Activated CD4-positive, alpha-beta memory T cell treated with anti-CD3 and anti-CD28 coated beads for 36 hours (primary cell): ENCODE data around the gene P3R3URF. TPM values are rescaled to one million over a fixed set of nuclear protein-coding genes. Genes with fewer than 3 reads are reported as not detected.
A peak's percentile ranks its signal among the peaks of the same experiment; 100 is the strongest.

Experiments
- CTCF ChIA-PET: fragments of 350-600 bp; sonication (Branson Sonifier 250); formaldehyde crosslinking; loops from one replicate; lab custom pipeline; 2021; ENCODE audit warnings: antibody characterized with exemption, inconsistent platforms; lab: Charles Lee
- POLR2A ChIA-PET: fragments of 350-600 bp; sonication (Branson Sonifier 250); formaldehyde crosslinking; loops from one replicate; lab custom pipeline; 2021; ENCODE audit warnings: antibody characterized with exemption; lab: Charles Lee
- DNase-seq: peaks from one replicate; pipeline ENCODE4 v3.0.0-alpha.2; 2020
- H3K27ac Mint-ChIP-seq: one replicate; pipeline ENCODE4 v1.8.0; 2021; ENCODE audit warnings: mixed read lengths
- H3K27me3 Mint-ChIP-seq: one replicate; pipeline ENCODE4 v1.8.0; 2021; ENCODE audit warnings: mixed read lengths
- H3K36me3 Mint-ChIP-seq: one replicate; pipeline ENCODE4 v1.8.0; 2021; ENCODE audit warnings: mixed read lengths
- H3K4me1 Mint-ChIP-seq: one replicate; pipeline ENCODE4 v1.8.0; 2021; ENCODE audit warnings: low read depth, mixed read lengths
- H3K4me3 Mint-ChIP-seq: one replicate; pipeline ENCODE4 v1.8.0; 2021; ENCODE audit warnings: mild to moderate bottlenecking, mixed read lengths
- H3K9me3 Mint-ChIP-seq: one replicate; pipeline ENCODE4 v1.8.0; 2021; ENCODE audit warnings: mixed read lengths
- intact Hi-C: fragments of 100-400 bp; cut with micrococcal nuclease; formaldehyde crosslinking; loops from one replicate; pipeline ENCODE4 v1.15.1; 2023
- total RNA-seq, 2 experiments: library from RNA; stranded (reverse); gene quantifications; one replicate each; pipeline ENCODE4 v1.2.3, GENCODE V29; 2021

The P3R3URF gene
- total RNA-seq, 2 experiments from 2014 or later, result not detected

DNA sequence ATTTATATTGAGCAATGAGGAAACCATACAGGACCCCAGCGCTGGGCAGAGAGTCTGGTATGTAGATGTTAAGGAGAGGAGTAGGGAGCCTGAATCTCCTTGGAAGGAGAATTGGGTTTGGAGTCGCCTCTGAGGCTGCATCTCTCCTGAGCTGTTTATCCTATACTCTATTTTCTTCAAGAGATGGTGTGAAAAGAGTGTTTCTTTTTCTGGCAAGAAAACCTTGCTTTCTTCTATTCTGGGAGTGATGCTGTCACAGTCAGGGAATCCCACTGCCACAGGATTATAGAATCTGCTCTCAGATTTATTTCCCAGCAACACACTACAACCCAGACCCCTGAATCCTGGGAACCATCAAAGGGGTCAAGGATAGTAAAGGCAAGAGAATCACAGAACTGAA, 30.1 kb upstream of the P3R3URF start:
- no peaks in the 10 kb centered on the region for H3K36me3 Mint-ChIP-seq
- no peaks in the 10 kb centered on the region for H3K9me3 Mint-ChIP-seq
- ChIA-PET POLR2A (no interaction called here), CTCF (interaction anchor here (2.6 kb wide), 1 partner anchor 17 kb away, joined by 7 read pairs; no protein-coding TSS in a partner anchor)
- intact Hi-C loops, result no loop called here
- H3K4me3 Mint-ChIP-seq, result no peak overlapping the region
- H3K27me3 Mint-ChIP-seq, result peaks cover 2% of the 10 kb centered on the region
- peaks cover 5% of the 10 kb centered on the region for H3K4me1 Mint-ChIP-seq
- DNase-seq, result no peak
- no peak overlapping the region for H3K27ac Mint-ChIP-seq

DNA sequence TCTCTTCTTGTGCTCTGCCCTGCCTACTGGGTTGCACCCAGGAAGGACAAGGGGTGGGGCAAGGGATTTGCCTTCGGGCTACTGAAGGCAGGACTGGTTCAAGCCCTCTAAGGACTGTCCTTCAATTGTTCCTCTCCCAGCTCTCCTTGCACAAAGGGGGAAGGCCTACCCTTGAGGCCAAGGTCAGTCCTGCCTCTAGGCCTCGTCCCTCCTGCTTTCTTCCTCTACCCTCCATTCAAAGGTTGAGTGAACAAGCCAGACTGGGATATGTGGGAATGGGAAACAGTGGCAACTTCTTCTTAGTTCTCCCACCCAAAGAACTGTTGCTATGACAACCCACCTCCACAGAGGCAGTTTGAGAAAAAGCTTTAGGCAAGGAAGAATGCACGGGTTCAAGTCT, 29.5 kb upstream of the P3R3URF start:
- peaks cover 2% of the 10 kb centered on the region for H3K27me3 Mint-ChIP-seq
- H3K4me3 Mint-ChIP-seq, result no peak overlapping the region
- CTCF ChIA-PET, result interaction anchor here (2.6 kb wide), 1 partner anchor 18 kb away, joined by 7 read pairs; no protein-coding TSS in a partner anchor
- DNase-seq, result no peak
- POLR2A ChIA-PET, result no interaction called here
- no peaks in the 10 kb centered on the region for H3K36me3 Mint-ChIP-seq
- H3K4me1 Mint-ChIP-seq, result peaks cover 5% of the 10 kb centered on the region
- H3K27ac Mint-ChIP-seq, result no peak overlapping the region
- no peaks in the 10 kb centered on the region for H3K9me3 Mint-ChIP-seq
- intact Hi-C loops, result no loop called here

- CTCF ChIA-PET, result interaction anchor here (2.6 kb wide), 1 partner anchor 18 kb away, joined by 7 read pairs; no protein-coding TSS in a partner anchor
- H3K36me3 Mint-ChIP-seq, result peaks cover 2% of the 10 kb centered on the region
- peaks cover 2% of the 10 kb centered on the region for H3K27me3 Mint-ChIP-seq
- POLR2A ChIA-PET, result no interaction called here
- H3K9me3 Mint-ChIP-seq, result no peaks in the 10 kb centered on the region
- intact Hi-C loops, result no loop called here
- no peak overlapping the region for H3K27ac Mint-ChIP-seq
- no peak for DNase-seq
- H3K4me3 Mint-ChIP-seq, result no peak overlapping the region
- peaks cover 7% of the 10 kb centered on the region for H3K4me1 Mint-ChIP-seq
These were observed 28.9 kb upstream of the P3R3URF start for GRCh38 chr1:46205141-46205540.

DNA sequence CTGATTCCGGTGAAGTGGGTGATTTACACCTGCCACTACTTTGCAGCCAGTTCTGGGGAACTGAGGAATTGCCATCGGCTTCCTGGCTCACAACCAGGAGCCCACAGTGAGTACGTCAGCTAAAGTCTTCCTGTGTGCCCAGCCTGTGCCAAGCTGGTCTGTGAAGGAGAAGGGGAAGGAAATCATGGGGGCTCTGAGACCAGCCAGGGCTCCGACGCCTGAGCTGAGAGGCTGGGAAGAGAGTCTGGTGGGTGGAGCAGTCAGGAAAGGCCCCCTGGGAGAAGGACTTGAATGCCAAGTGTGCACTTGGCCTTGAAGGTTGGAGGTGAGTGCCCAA, 28.1 kb upstream of the P3R3URF start:
- no peaks in the 10 kb centered on the region for H3K9me3 Mint-ChIP-seq
- peaks cover 2% of the 10 kb centered on the region for H3K27me3 Mint-ChIP-seq
- no peak for DNase-seq
- no peak overlapping the region for H3K27ac Mint-ChIP-seq
- H3K4me3 Mint-ChIP-seq, result no peak overlapping the region
- intact Hi-C loops, result no loop called here
- peaks cover 2% of the 10 kb centered on the region for H3K36me3 Mint-ChIP-seq
- ChIA-PET CTCF (interaction anchor here (2.6 kb wide), 1 partner anchor 19 kb away, joined by 7 read pairs; no protein-coding TSS in a partner anchor), POLR2A (no interaction called here)
- H3K4me1 Mint-ChIP-seq, result peaks cover 9% of the 10 kb centered on the region

DNA sequence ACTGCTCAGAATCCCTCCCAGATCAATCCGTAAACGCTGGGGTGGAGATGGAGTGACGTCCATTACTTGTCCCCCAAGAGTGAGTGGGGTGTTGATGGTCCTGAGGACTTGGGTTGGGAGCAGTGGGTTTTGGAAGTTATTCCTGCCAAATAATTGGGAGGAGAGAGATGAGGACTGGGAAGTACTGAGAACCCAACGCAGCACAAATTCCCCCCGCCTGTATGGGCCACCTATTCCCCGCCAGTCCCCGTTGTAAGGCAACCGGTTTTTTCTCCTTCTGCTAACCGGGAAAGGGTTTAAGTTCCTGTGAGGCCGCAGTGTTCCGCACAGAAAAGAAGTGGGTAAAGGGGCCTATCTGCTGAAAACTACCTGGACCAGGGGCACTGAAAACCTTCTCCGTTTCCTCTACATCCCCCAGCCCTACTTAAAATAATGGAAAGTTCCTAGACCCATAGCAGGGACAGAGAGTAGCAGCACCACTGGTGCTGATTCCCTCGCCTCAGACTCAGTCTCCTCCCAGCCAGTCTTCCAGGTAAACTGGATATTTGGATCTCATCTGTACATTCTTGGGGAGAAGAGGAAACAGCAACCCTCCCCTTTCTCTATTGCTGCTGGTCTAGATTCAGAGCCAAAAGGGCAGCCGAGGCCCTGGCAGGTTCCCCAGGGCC, 27.6 kb upstream of the P3R3URF start:
- no peak for DNase-seq
- Mint-ChIP-seq H3K9me3 (no peaks in the 10 kb centered on the region), H3K36me3 (peaks cover 2% of the 10 kb centered on the region), H3K27ac (no peak overlapping the region), H3K4me1 (peaks cover 12% of the 10 kb centered on the region), H3K4me3 (no peak overlapping the region), H3K27me3 (peaks cover 2% of the 10 kb centered on the region)
- intact Hi-C loops, result no loop called here
- POLR2A ChIA-PET, result no interaction called here
- CTCF ChIA-PET, result interaction anchor here (0.9 to 2.2 kb wide), 2 partner anchors 20 to 22 kb away, joined by 3 to 17 read pairs; no protein-coding TSS in a partner anchor

GRCh38 chr1:46199233-46199749, 23.0 kb upstream of the P3R3URF start:
- ChIA-PET POLR2A (interaction anchor here (0.6 to 0.8 kb wide), 3 partner anchors 25 to 503 kb away, joined by 3 read pairs; no protein-coding TSS in a partner anchor), CTCF (interaction anchor here (0.5 to 3.0 kb wide), 3 partner anchors 18 to 136 kb away, joined by 3 to 20 read pairs (median 3); no protein-coding TSS in a partner anchor)
- Mint-ChIP-seq H3K4me3 (peak overlapping the region; percentile 82), H3K27ac (no peak overlapping the region), H3K27me3 (peaks cover 2% of the 10 kb centered on the region), H3K9me3 (no peaks in the 10 kb centered on the region), H3K4me1 (peaks cover 26% of the 10 kb centered on the region), H3K36me3 (peaks cover 10% of the 10 kb centered on the region)
- intact Hi-C loops, result loop anchor here (2.0 kb wide), 1 partner anchor 48 kb away; the partner anchor contains the start of gene RAD54L
- DNase-seq, result no peak

DNA sequence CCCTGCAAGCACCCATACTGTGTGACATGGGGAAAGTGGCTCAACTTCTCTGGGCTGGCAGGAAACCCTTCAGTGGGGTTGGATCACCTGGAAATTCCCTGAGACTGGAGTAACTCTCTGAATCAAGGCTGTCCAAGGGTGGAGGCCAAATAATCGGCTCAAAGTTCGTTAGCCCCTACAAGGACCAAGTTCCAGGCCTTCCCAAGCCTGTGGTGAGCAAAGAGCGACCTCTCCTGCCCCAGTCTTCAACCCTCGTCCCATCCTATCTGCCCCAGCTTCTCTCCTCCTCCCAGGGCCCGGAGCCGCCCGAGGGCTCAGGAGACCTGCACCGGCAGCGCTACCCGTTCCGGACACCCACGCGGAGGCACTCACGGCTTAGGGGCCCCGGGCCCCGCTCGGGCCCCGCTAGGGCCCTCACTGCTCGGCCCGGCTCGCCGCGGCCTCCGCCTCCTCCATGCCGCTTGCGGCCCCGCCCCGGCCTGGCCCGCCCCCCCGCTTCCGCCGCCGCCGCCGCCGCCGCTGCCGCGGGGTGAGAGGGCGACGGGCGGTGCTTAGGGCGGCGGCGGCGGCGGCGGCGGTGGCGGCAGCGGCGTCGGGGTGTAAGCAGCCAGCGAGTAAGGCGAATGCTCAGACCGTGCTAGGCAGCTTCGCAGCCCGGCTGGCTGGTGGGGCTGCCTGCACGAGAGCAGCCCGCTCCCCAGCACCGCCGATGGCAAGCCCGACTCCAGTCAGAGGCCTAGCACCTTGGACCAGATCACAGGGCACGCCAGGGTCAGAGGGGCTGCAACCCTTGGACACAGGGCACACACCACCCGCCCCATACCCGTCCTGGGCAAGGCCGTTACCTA, 21.9 kb upstream of the P3R3URF start, which contains the start of gene POMGNT1:
POMGNT1 (minus strand) TSS at position 471 of the 848 bp plus-strand sequence. CDS start 613 bp downstream, outside the sequence.
- CTCF ChIA-PET, result interaction anchor here (0.5 to 3.0 kb wide), 5 partner anchors 19 to 160 kb away, joined by 3 to 20 read pairs (median 3); partner anchors contain the start of gene RAD54L
- Mint-ChIP-seq H3K4me1 (peaks cover 26% of the 10 kb centered on the region), H3K4me3 (peak within 1 kb of the TSS; percentile 82)

GRCh38 chr1:46197560-46197963, 21.3 kb upstream of the P3R3URF start:
- no peak for DNase-seq
- Mint-ChIP-seq H3K27ac (peak overlapping the region; percentile 56), H3K4me1 (peaks cover 21% of the 10 kb centered on the region), H3K4me3 (peak overlapping the region; percentile 82), H3K9me3 (no peaks in the 10 kb centered on the region), H3K36me3 (peaks cover 12% of the 10 kb centered on the region), H3K27me3 (no peaks in the 10 kb centered on the region)
- intact Hi-C loops, result no loop called here
- CTCF ChIA-PET, result interaction anchor here (1.3 to 3.0 kb wide), 2 partner anchors 26 to 50 kb away, joined by 3 to 20 read pairs; partner anchors contain the start of gene RAD54L
- POLR2A ChIA-PET, result interaction anchor here (1.0 kb wide), 1 partner anchor 28 kb away, joined by 3 read pairs; no protein-coding TSS in a partner anchor

More for the DNA sequence above, 21.9 kb upstream of the P3R3URF start, which contains the start of gene POMGNT1:
- no peaks in the 10 kb centered on the region for H3K9me3 Mint-ChIP-seq
- peak; percentile 85 for DNase-seq
- intact Hi-C loops, result loop anchor here (1.0 to 2.0 kb wide), 4 partner anchors 13 to 49 kb away; partner anchors contain the start of gene RAD54L
- H3K27me3 Mint-ChIP-seq, result peaks cover 2% of the 10 kb centered on the region
- peaks cover 12% of the 10 kb centered on the region for H3K36me3 Mint-ChIP-seq
- peak within 1 kb of the TSS; percentile 58 for H3K27ac Mint-ChIP-seq
- POLR2A ChIA-PET, result interaction anchor here (0.8 to 1.0 kb wide), 2 partner anchors 27 to 58 kb away, joined by 3 read pairs; no protein-coding TSS in a partner anchor

GRCh38 chr1:46196609-46197008, 20.3 kb upstream of the P3R3URF start:
- Mint-ChIP-seq H3K27ac (no peak overlapping the region), H3K27me3 (no peaks in the 10 kb centered on the region), H3K9me3 (no peaks in the 10 kb centered on the region), H3K4me3 (peak overlapping the region; percentile 82), H3K36me3 (peaks cover 16% of the 10 kb centered on the region), H3K4me1 (peaks cover 20% of the 10 kb centered on the region)
- intact Hi-C loops, result no loop called here
- CTCF ChIA-PET, result interaction anchor here (1.3 to 2.1 kb wide), 3 partner anchors 15 to 51 kb away, joined by 3 to 6 read pairs (median 4); partner anchors contain the start of gene RAD54L
- no peak for DNase-seq
- POLR2A ChIA-PET, result no interaction called here

- Mint-ChIP-seq H3K36me3 (peaks cover 14% of the 10 kb centered on the region), H3K4me3 (no peak overlapping the region), H3K4me1 (peaks cover 17% of the 10 kb centered on the region), H3K27ac (no peak overlapping the region), H3K9me3 (no peaks in the 10 kb centered on the region), H3K27me3 (no peaks in the 10 kb centered on the region)
- DNase-seq, result no peak
- intact Hi-C loops, result no loop called here
- ChIA-PET CTCF (interaction anchor here (1.2 to 2.1 kb wide), 4 partner anchors 14 to 29 kb away, joined by 3 to 6 read pairs (median 4); no protein-coding TSS in a partner anchor), POLR2A (interaction anchor here (1.2 kb wide), 1 partner anchor 13 kb away, joined by 3 read pairs; no protein-coding TSS in a partner anchor)
These were observed 18.4 kb upstream of the P3R3URF start for GRCh38 chr1:46194641-46195193.
